ENCODE results near the gene LZTFL1. TPM values are rescaled to one million over a fixed set of nuclear protein-coding genes. Genes with fewer than 3 reads are reported as not detected.

LZTFL1 gene
- total and polyA plus RNA-seq, 4 donors, result 3.4 to 11.8 (median 5.7) TPM

GRCh38 chr3:45838466-45838865 lies 3.5 kb downstream of the LZTFL1 start:
- Histone ChIP-seq H3K36me3 (ENCODE audit: control insufficient read depth in 4 of 4, insufficient read depth in 3 of 4, low read depth in 1 of 4, low read length in 3 of 4) (peaks cover 0 to 18% (median 14%) of the 10 kb centered on the region in 4 donors), H3K9ac (ENCODE audit: low read depth in 1 of 2, low read length in 2 of 2) (no peak overlapping the region), H3K4me1 (ENCODE audit: control insufficient read depth in 4 of 4, insufficient read depth in 4 of 4, low read length in 3 of 4) (peaks cover 2 to 34% (median 30%) of the 10 kb centered on the region in 4 donors), H3K9me3 (ENCODE audit: control insufficient read depth in 4 of 4, low read length in 3 of 4) (no peaks in the 10 kb centered on the region), H3K27ac (ENCODE audit: low read depth in 1 of 2, low read length in 2 of 2) (no peak overlapping the region), H3K4me3 (ENCODE audit: low read depth in 1 of 3, low read length in 3 of 3) (no peak overlapping the region), H3K27me3 (ENCODE audit: control insufficient read depth in 4 of 4, insufficient read depth in 4 of 4, low read length in 3 of 4) (no peaks in the 10 kb centered on the region)
- no peak for DNase-seq (ENCODE audit: low spot score)
- 44% methylated on average over 1 of the region's 1 CpG for WGBS
- TF ChIP-seq HNF4G (IDR thresholded peaks at IDR 0.05), result no peak
- TF ChIP-seq ATF3 (IDR thresholded peaks at IDR 0.05), result no peak
- TF ChIP-seq MAX (IDR thresholded peaks at IDR 0.05), result no peak
- no peak for TF ChIP-seq ZBTB33 (IDR thresholded peaks at IDR 0.05)
- peak; percentile 20 for TF ChIP-seq REST (IDR thresholded peaks at IDR 0.05)
- TF ChIP-seq HNF4A (conservative IDR thresholded peaks at IDR 0.05), result peak; percentile 69 to 71
- no peak for TF ChIP-seq EGR1 (IDR thresholded peaks at IDR 0.05; ENCODE audit: low read depth in 2 of 2)
- peak in 1 of 2 donors; percentile 11 for TF ChIP-seq RAD21 (IDR thresholded peaks at IDR 0.05)
- no peak for TF ChIP-seq CTCF (IDR thresholded peaks at IDR 0.05; ENCODE audit: low read depth, low read length, missing input control)
- no peak for TF ChIP-seq GABPA (IDR thresholded peaks at IDR 0.05 in 1 of 2, conservative IDR thresholded peaks at IDR 0.05 in 1 of 2)
- TF ChIP-seq RXRA (IDR thresholded peaks at IDR 0.05), result peak; percentile 56 to 72
- TF ChIP-seq YY1 (IDR thresholded peaks at IDR 0.05), result peak; percentile 90
- peak in 1 of 2 donors; percentile 29 for TF ChIP-seq JUND (IDR thresholded peaks at IDR 0.05)
- TF ChIP-seq TAF1 (conservative IDR thresholded peaks at IDR 0.05), result no peak
- no peak for TF ChIP-seq FOXA2 (IDR thresholded peaks at IDR 0.05)
- no peak for TF ChIP-seq FOXA1 (IDR thresholded peaks at IDR 0.05)
- peak; percentile 84 for TF ChIP-seq SP1 (IDR thresholded peaks at IDR 0.05)
- TF ChIP-seq NR2F2 (IDR thresholded peaks at IDR 0.05), result no peak
